K562 (cell line): Measurements from ENCODE around the gene AGPAT1. TPM values are rescaled to one million over a fixed set of nuclear protein-coding genes. Genes with fewer than 3 reads are reported as not detected.
A peak's percentile ranks its signal among the peaks of the same experiment; 100 is the strongest.

Experiments used
- BCL6 ChIP-seq: fragments of 250-450 bp; sonication (Bioruptor Pico); IDR thresholded peaks from 2 replicates; pipeline ENCODE4 v1.4.0; 2020
- BCLAF1 ChIP-seq, 2 experiments: fragments of 450-650 bp in 1 of 2; IDR thresholded peaks; 2 replicates each; pipeline ENCODE4 v1.6.1; 2011 to 2017; ENCODE audit warnings: low read depth in 2 of 2, antibody characterized with exemption in 1 of 2, borderline replicate concordance in 1 of 2, low read length in 1 of 2, mild to moderate bottlenecking in 1 of 2, mixed read lengths in 1 of 2; ENCODE audit not compliant: control insufficient read depth in 1 of 2
- DIDO1 ChIP-seq: fragments of 450-650 bp; IDR thresholded peaks from 2 replicates; pipeline ENCODE4 v1.6.1; 2016; ENCODE audit warnings: low read depth, missing biosample characterization, missing genetic modification characterization
- DMBX1 ChIP-seq: fragments of 250-450 bp; sonication (Bioruptor Pico); IDR thresholded peaks from 2 replicates; pipeline ENCODE4 v1.8.0; 2022; ENCODE audit warnings: inconsistent platforms, mild to moderate bottlenecking, moderate library complexity, borderline replicate concordance
- ELK3 ChIP-seq: fragments of 450-650 bp; formaldehyde crosslinking; IDR thresholded peaks from 2 replicates; pipeline ENCODE4 v1.4.0; 2020; ENCODE audit warnings: mild to moderate bottlenecking
- GATAD2A ChIP-seq: fragments of 450-650 bp; IDR thresholded peaks from 2 replicates; pipeline ENCODE4 v1.6.1; 2017
- HNRNPLL ChIP-seq: fragments of 200-400 bp; formaldehyde crosslinking; IDR thresholded peaks from 2 replicates; pipeline ENCODE4 v1.6.1; 2017; ENCODE audit warnings: low read length, low read depth, mild to moderate bottlenecking; ENCODE audit not compliant: poor library complexity, severe bottlenecking
- HOMEZ ChIP-seq: fragments of 250-450 bp; sonication (Bioruptor Pico); IDR thresholded peaks from 2 replicates; pipeline ENCODE4 v1.4.0; 2020; ENCODE audit warnings: mild to moderate bottlenecking, moderate library complexity
- IFI16 ChIP-seq: fragments of 250-450 bp; sonication (Bioruptor Pico); IDR thresholded peaks from 2 replicates; pipeline ENCODE4 v2.1.2; 2022; ENCODE audit warnings: mild to moderate bottlenecking, inconsistent platforms
- NFRKB ChIP-seq: fragments of 450-650 bp; IDR thresholded peaks from 2 replicates; pipeline ENCODE4 v1.6.1; 2016; ENCODE audit warnings: low read depth
- NR2F6 ChIP-seq: fragments of 450-650 bp; formaldehyde crosslinking; IDR thresholded peaks from 2 replicates; pipeline ENCODE4 v1.4.0; 2020; ENCODE audit warnings: mild to moderate bottlenecking
- PHF20 ChIP-seq: fragments of 450-650 bp; IDR thresholded peaks from 2 replicates; pipeline ENCODE4 v1.6.1; 2018; ENCODE audit not compliant: partially characterized antibody
- SOX6 ChIP-seq: fragments of 450-650 bp; IDR thresholded peaks from 2 replicates; pipeline ENCODE4 v1.6.1; 2014; ENCODE audit warnings: mild to moderate bottlenecking
- SREBF1 ChIP-seq: fragments of 150-350 bp; IDR thresholded peaks from 2 replicates; pipeline ENCODE4 v1.6.1; 2014; ENCODE audit warnings: antibody characterized with exemption, low read depth, low read length, borderline replicate concordance
- STAG1 ChIP-seq: sonication (generic); formaldehyde crosslinking; IDR thresholded peaks from 2 replicates; pipeline ENCODE4 v1.5.0; 2020; ENCODE audit warnings: missing genetic modification reagents, borderline replicate concordance
- TAF1 ChIP-seq: IDR thresholded peaks from 2 replicates; pipeline ENCODE4 v1.6.1; 2011; ENCODE audit warnings: mild to moderate bottlenecking, low read length, moderate library complexity; ENCODE audit not compliant: insufficient read depth, control insufficient read depth, severe bottlenecking; ENCODE audit errors: extremely low read depth
- THRAP3 ChIP-seq: fragments of 450-650 bp; IDR thresholded peaks from 2 replicates; pipeline ENCODE4 v1.6.1; 2016; ENCODE audit warnings: mild to moderate bottlenecking, inconsistent platforms, borderline replicate concordance
- TSC22D4 ChIP-seq: fragments of 450-650 bp; IDR thresholded peaks from 2 replicates; pipeline ENCODE4 v1.6.1; 2016; ENCODE audit warnings: missing genetic modification characterization, missing biosample characterization, control low read depth
- XRCC3 ChIP-seq: fragments of 450-650 bp; IDR thresholded peaks from 2 replicates; pipeline ENCODE4 v1.6.1; 2017; ENCODE audit warnings: mild to moderate bottlenecking, moderate library complexity
- ZNF586 ChIP-seq: fragments of 450-650 bp; formaldehyde crosslinking; conservative IDR thresholded peaks from 2 replicates; pipeline ENCODE4 v1.4.0; 2020; ENCODE audit warnings: mild to moderate bottlenecking, moderate library complexity
- ZNF740 ChIP-seq, 3 experiments: fragments of 200-800 bp in 1 of 3; sonication (Bioruptor generic) in 1 of 3; sonication (generic) in 1 of 3; formaldehyde crosslinking in 1 of 3; IDR thresholded peaks; 2 replicates each; pipeline versions ENCODE4 v1.6.1 to v1.8.0; 2016 to 2022; ENCODE audit warnings: mild to moderate bottlenecking in 2 of 3, missing compliant biosample characterization in 2 of 3, missing genetic modification characterization in 2 of 3, missing genetic modification reagents in 1 of 3
- ZNF766 ChIP-seq: fragments of 200-800 bp; sonication (Bioruptor generic); conservative IDR thresholded peaks from 2 replicates; pipeline ENCODE4 v1.6.1; 2016; ENCODE audit warnings: missing genetic modification characterization, missing compliant biosample characterization
- polyA plus RNA-seq, 8 experiments: library from polyadenylated mRNA; depleted of rRNA in 4 of 8; stranded (reverse) in 5 of 8; unstranded in 3 of 8; fragments of >200 nt; fragmentation: Nextera tagmentation in 2 of 8; fragmentation: Illumina TruSeq in 1 of 8; extraction: Ambion mirVana in 2 of 8; extraction: Trizol in 1 of 8; gene quantifications; 2 replicates each; pipeline versions ENCODE4 v1.2.1 to v1.2.3, GENCODE V29; 2011 to 2014; ENCODE audit warnings: inconsistent platforms in 1 of 8, missing spikeins in 1 of 8
- total RNA-seq, 7 experiments: library from RNA; depleted of rRNA in 6 of 7; stranded (reverse); fragments of >200 nt in 6 of 7; fragmentation: Illumina TruSeq in 2 of 7; extraction: Trizol in 2 of 7; gene quantifications; 2 replicates each; pipeline versions ENCODE4 v1.2.1 to v1.2.3, GENCODE V29; 2011 to 2021; ENCODE audit warnings: low replicate concordance in 1 of 7

Gene AGPAT1
- total and polyA plus RNA-seq, 9 of the 15 experiments (the other 6 are each of a cell fraction or from before 2014, with no cell fraction given) = 37.9 to 176 (median 69.4) TPM

GRCh38 chr6:32154514-32155161, 21.2 kb downstream of the AGPAT1 start (continued):
- TF ChIP-seq BCLAF1 (IDR thresholded peaks at IDR 0.05; ENCODE audit: borderline replicate concordance in 1 of 2, control insufficient read depth in 1 of 2, low read depth in 2 of 2, low read length in 1 of 2) (no peak), ZNF766 (CRISPR knock-in tag) (no peak), HNRNPLL (no peak), ZNF586 (CRISPR knock-in tag) (no peak), DMBX1 (CRISPR knock-in tag) (no peak), TAF1 (no peak), TSC22D4 (tag) (no peak), NR2F6 (CRISPR knock-in tag) (no peak), XRCC3 (no peak), GATAD2A (peak; percentile 32; the same call in 1 of the 2 replicates), BCL6 (no peak), SOX6 (no peak), DIDO1 (no peak), NFRKB (no peak), HOMEZ (CRISPR knock-in tag) (no peak), THRAP3 (no peak; the same call in 1 of the 2 replicates), IFI16 (CRISPR knock-in tag) (no peak), STAG1 (CRISPR knock-in tag) (no peak; the same call in none of the 2 replicates), ELK3 (no peak), SREBF1 (no peak), ZNF740 (CRISPR knock-in tag; IDR thresholded peaks at IDR 0.05) (no peak; the same call in none of the 2 replicates), ZNF740 (tag; IDR thresholded peaks at IDR 0.05) (no peak), PHF20 (no peak)
